IPS-18c (cell line): ENCODE data around the gene MPI.
A peak's percentile ranks its signal among the peaks of the same experiment; 100 is the strongest.
"Not testable (repeated sequence)": the region's sequence is repeated elsewhere in the genome, so short reads cannot be mapped to it uniquely, and the experiment has no call there.

Source experiments
- H3K4me3 ChIP-seq: 2 replicates; pipeline ENCODE4 v1.7.0; 2013; ENCODE audit warnings: low read depth, mild to moderate bottlenecking, low read length, moderate library complexity; ENCODE audit not compliant: insufficient read depth
- H3K9me3 ChIP-seq: one replicate; pipeline ENCODE4 v1.6.1; 2013; ENCODE audit warnings: mild to moderate bottlenecking, low read length, moderate library complexity; ENCODE audit not compliant: control insufficient read depth, insufficient read depth

MPI gene

GRCh38 chr15:74904190-74904805 is 14.5 kb downstream of the MPI start:
- no peaks in the 10 kb centered on the region for H3K9me3 ChIP-seq
- no peak overlapping the region for H3K4me3 ChIP-seq

- no peaks in the 10 kb centered on the region for H3K9me3 ChIP-seq
- peak overlapping the region; percentile 87 for H3K4me3 ChIP-seq
Observed at GRCh38 chr15:74906067-74906449, 16.2 kb downstream of the MPI start.

- Histone ChIP-seq H3K4me3 (peak within 1 kb of the TSS; percentile 87), H3K9me3 (no peaks in the 10 kb centered on the region)
Observed at GRCh38 chr15:74906450-74907162, 16.8 kb downstream of the MPI start, which contains the start of gene FAM219B. Gene FAM219B, minus strand, starts transcription at chr15:74906851. Its CDS starts 51 bp downstream, at chr15:74906800.

DNA sequence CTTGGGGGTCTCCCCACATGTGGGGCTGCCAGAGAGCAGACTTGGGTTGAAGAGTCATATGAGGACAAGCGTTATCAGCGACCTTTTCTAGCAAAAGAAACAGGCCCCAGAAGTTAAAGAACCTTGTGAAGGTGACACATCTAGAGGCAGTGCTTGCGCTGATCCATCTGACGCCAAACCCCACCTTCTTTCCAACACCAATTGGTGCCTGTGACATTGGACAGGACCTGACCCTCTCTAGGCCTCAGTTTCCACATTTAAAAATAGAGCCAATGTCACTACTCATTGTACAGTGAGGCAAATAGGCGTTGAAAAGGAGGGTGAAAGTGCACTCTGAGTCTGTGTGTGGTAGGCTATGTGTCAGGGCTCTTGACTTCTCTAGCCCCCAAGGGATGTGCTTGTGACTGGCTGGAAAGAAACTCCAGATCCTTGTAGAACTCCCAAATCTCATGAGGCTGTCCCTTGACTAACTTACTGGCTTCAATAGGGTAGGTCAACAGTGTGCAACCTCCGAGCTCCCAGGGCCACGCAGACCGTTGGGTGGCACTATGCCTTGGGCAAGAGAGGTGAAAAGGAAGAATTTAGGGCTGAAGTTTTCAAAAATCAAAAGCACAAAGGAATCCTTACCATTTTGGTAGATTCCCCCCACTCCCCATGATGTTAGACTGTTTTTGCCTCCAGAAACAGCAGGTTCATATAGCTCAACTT is 17.5 kb downstream of the MPI start:
- Histone ChIP-seq H3K9me3 (no peaks in the 10 kb centered on the region), H3K4me3 (peak overlapping the region; percentile 87)

- Histone ChIP-seq H3K9me3 (no peaks in the 10 kb centered on the region), H3K4me3 (no peak overlapping the region)
Observed at GRCh38 chr15:74908635-74909034, 18.8 kb downstream of the MPI start.

DNA sequence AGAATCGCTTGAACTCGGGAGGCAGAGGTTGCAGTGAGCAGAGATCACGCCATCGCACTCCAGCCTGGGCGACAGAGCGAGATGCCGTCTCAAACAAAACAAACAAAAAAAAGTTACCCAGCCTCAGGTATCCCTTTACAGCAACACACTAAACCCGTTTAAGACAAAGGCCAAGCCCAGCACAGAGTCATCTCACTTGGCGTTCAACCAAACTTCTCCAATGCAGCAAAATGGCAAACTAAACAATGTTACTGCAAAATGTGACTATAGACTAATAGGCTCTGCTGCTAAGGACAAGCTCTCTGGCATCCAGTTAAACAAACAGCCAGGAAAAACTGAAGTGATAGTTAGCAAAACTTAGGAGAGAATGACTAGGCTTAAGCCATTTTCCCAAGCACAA is 23.2 kb downstream of the MPI start:
- Histone ChIP-seq H3K4me3 (no peak overlapping the region), H3K9me3 (no peaks in the 10 kb centered on the region)

DNA sequence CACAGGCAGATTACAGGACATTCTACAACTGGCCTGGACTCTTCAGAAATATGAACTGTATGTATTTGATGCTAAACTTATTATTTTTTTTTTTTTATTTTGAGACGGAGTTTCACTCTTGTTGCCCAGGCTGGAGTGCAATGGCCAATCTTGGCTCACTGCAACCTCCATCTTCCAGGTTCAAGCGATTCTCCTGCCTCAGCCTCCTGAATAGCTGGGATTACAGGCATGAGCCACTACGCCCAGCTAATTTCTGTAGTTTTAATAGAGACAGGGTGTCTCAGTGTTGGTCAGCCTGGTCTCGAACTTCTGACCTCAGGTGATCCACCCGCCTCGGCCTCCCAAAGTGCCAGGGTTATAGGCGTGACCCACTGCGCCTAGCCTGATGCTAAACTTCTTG is 24.0 kb downstream of the MPI start:
- H3K4me3 ChIP-seq, H3K9me3 ChIP-seq: not testable (repeated sequence)

DNA sequence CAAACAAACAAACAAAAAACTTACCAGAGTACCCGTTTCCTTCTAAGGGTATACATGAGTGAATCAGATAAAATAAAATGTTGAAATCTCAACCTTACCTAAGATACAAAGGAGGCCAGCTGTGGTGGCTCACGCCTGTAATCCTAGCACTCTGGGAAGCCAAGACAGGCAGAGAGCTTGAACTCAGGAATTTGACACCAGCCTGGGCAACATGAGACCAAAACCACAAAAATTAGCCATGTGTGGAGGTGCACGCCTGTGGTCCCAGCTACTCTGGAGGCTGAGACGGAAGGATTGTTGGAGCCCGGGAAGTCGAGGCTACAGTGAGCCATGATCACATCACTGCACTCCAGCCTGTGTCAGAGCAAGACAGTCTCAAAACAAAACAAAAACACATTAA is 27.8 kb downstream of the MPI start:
- H3K9me3 ChIP-seq: no peaks in the 10 kb centered on the region
- no peak overlapping the region for H3K4me3 ChIP-seq

GRCh38 chr15:74920456-74920855 is 30.6 kb downstream of the MPI start:
- no peaks in the 10 kb centered on the region for H3K9me3 ChIP-seq
- H3K4me3 ChIP-seq: no peak overlapping the region

GRCh38 chr15:74924525-74924924 is 34.7 kb downstream of the MPI start:
- Histone ChIP-seq H3K4me3 (no peak overlapping the region), H3K9me3 (no peaks in the 10 kb centered on the region)

- Histone ChIP-seq H3K9me3 (no peaks in the 10 kb centered on the region), H3K4me3 (no peak overlapping the region)
Observed at GRCh38 chr15:74928771-74929198, 38.9 kb downstream of the MPI start.

- no peaks in the 10 kb centered on the region for H3K9me3 ChIP-seq
- no peak overlapping the region for H3K4me3 ChIP-seq
Observed at GRCh38 chr15:74933573-74933972, 43.7 kb downstream of the MPI start.

DNA sequence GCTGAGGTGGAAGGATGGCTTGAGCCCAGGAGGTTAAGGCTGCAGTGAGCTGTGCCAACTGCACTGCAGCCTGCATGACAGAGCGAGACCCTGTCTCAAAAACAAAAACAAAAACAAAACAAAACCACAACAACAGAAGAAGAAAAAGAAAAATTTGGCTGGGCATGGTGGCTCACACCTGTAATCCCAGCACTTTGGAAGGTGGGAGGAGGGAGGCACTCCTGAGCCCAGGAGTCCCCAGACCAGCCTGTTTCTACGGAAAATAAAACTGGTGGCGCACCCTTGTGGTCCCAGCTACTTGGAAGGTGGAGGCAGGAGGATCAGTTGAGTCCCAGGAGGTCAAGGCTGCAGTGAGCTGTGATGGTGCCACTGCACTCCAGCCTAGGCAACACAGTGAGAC is 45.4 kb downstream of the MPI start:
- not testable (repeated sequence) for H3K4me3 ChIP-seq

GRCh38 chr15:74937272-74937589 is 47.4 kb downstream of the MPI start:
- Histone ChIP-seq H3K9me3 (no peaks in the 10 kb centered on the region), H3K4me3 (peak overlapping the region; percentile 100)

More for the DNA sequence above, 45.4 kb downstream of the MPI start:
- H3K9me3 ChIP-seq: not testable (repeated sequence)

- Histone ChIP-seq H3K4me3 (peak within 1 kb of the TSS; percentile 100), H3K9me3 (no peaks in the 10 kb centered on the region)
Observed at GRCh38 chr15:74937590-74938371, 47.9 kb downstream of the MPI start, which contains the start of gene COX5A. Gene COX5A, minus strand, starts transcription at chr15:74938073. Its CDS starts 59 bp downstream, at chr15:74938014.

- no peak overlapping the region for H3K4me3 ChIP-seq
- H3K9me3 ChIP-seq: peaks cover 3% of the 10 kb centered on the region
Observed at GRCh38 chr15:74950078-74950908, 60.5 kb downstream of the MPI start.

DNA sequence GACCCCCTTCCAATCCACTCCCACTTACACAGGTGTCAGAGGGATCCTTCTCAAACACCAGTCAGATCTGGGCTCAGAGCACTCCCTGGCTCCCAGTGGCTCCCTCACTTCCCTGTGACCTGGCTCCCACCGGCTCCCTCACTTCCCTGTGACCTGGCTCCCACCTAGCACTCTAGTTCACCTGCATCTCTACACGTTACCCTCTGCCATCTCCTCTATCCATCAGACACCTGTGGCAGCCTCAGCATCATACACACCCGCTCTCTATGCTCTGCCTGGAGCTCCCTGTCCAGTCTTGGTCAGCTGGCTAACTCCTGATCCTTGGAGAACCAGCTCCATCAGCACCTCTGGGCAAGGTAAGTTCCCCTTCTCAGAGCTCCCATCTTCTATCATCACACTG is 61.2 kb downstream of the MPI start:
- peak overlapping the region; percentile 12; the same call in 1 of the 2 replicates for H3K4me3 ChIP-seq
- H3K9me3 ChIP-seq: peaks cover 4% of the 10 kb centered on the region
